GM18907 (cell line): ENCODE data around the gene SUGP2.
A peak's percentile ranks its signal among the peaks of the same experiment; 100 is the strongest.
"Not testable (repeated sequence)": the region's sequence is repeated elsewhere in the genome, so short reads cannot be mapped to it uniquely, and the experiment has no call there.

ENCODE experiments used
- ATAC-seq: cut with Tn5 transposase; IDR thresholded peaks from one replicate; pipeline ENCODE4 v1.9.1; 2021; ENCODE audit warnings: mild to moderate bottlenecking, moderate library complexity; ENCODE audit not compliant: unreplicated experiment

The SUGP2 gene

DNA sequence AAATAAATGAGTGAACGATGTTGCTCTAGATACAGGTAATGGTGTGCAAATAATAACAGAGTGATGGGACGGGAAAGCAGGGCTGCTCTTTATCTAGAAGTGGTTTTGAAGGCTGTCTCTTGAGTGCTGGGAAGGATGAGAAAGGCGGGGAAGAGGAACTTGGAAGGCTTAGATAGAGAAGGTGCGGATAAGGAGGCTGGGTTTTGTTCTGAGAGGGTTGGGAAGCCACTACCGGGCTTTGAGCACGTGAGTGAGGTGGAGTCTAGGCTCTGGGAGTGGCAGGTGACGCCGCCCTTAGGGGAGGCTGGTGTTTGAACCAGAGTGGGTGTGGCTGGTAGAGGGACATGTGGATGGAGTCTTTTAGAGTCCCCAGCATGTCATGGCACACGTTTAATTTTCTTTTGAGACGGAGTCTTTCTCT lies 897 bp upstream of the SUGP2 start:
- ATAC-seq = peak; percentile 42

DNA sequence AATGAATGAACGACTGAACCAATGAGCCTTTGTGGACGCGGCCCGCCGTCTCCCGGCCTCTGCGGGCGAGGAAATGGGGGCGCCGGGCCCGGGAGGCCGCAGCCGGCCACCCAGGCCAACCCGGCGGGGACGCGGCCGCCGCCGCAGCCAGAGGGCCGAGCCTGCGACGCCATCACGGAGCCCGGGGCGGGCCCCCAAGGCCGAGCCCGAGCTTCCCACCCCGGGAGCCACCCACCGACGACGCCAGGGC lies 216 bp downstream of the SUGP2 start:
- no peak for ATAC-seq

GRCh38 chr19:19032420-19033175 lies 719 bp downstream of the SUGP2 start:
- peak; percentile 49 for ATAC-seq

DNA sequence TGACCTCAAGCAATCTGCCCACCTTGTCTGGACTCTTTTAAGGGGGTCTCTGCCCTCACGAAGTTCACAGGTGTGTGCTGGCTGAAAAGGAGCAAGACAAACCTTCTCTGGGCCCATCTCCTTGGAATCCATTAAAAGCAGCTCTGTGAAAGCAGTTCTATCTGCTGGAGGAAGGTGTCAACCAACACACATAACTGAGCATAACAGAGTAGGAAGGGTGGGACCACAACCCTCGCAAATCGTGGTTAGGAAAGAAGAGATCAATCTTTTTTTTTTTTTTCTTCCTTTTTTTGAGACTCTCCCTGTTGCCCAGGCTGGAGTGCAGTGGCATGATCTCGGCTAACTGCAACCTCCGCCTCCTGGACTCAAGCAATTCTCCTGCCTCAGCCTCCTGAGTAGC lies 1.4 kb downstream of the SUGP2 start:
- no peak for ATAC-seq

DNA sequence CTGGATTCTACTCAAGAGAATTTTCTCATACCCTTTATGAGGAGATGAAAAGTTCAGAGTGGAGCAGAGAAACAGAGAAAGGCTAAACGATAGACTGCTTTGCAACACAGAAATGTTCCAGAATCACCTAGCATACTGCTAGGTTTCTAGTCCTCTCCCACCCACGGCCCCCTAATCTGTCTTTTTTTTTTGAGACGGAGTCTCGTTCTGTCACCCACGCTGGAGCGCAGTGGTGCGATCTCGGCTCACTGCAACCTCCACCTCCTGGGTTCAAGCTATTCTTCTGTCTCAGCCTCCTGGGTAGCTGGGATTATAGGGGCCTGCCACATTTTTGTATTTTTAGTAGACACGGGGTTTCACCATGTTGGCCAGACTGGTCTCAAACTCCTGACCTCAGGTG lies 4.8 kb downstream of the SUGP2 start:
- no peak for ATAC-seq

- ATAC-seq = no peak
Measured at GRCh38 chr19:19027228-19027627, 6.1 kb downstream of the SUGP2 start.

GRCh38 chr19:19026299-19026971 lies 6.9 kb downstream of the SUGP2 start:
- no peak for ATAC-seq

- no peak for ATAC-seq
Measured at GRCh38 chr19:19025861-19026260, 7.5 kb downstream of the SUGP2 start.

- ATAC-seq = not testable (repeated sequence)
Measured at GRCh38 chr19:19023376-19023775, 9.9 kb downstream of the SUGP2 start.

DNA sequence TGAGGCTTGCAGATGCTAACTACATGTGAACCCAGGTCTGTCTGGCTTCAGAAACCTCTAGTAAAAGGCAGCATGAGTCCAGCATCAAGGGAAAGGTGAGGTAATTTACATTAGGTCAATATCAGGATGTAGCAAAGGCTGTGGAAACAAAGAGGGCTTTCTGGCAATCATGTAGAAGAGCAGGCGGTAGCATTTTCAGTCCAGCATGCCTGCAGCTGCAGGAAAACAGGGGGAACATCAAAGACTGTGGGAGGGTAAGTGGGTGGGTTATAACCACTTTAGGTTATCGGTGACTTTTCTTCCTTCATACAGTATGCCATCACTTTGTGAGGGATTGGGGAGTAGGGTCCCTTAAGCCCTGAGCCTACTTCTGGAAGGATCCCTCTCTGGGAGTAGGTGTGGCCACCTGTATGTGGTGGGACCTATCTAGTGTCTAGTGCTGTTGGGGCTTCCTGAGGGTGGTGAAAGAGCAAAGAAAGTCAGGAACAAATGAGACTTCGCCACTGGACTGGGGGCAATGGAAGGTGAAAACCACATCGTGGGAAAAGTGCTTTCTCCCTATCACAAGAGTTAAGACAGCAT lies 10.8 kb downstream of the SUGP2 start:
- no peak for ATAC-seq

DNA sequence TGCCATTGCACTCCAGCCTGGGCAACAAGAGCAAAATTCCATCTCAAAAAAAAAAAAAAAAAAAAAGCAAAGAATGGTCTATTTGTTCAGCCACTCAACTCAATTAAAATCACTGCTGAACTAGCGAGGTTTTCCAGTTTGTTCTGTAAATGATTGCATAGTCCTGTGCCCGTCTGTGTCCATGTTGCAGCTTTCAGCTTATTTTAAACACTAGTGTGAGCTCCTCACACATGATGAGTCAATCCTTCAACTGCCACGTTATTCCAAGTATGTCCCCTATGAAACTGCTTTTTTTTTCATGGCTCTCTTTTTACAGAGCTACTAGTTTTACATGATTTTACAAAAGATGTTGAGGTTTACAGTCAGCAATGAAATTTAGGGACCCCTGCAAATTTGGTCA lies 12.2 kb downstream of the SUGP2 start:
- no peak for ATAC-seq

DNA sequence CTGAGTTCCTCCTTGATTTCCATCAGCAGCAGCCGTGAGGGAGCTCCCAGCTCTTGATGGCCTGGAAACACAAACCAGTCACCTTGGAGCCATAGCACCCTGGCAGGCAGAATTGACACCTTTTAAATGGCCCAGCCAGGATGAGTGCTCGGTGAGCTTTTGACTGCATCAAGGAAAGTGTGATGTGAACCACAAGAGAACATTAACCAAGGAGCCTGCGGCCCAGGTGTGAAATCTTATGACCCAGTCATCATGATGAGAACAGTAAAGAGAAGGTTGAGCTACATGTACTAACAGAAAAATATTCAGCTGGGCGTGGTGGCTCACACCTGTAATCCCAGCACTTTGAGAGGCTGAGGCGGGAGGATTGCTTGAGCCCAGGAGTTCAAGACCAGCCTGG lies 22.8 kb downstream of the SUGP2 start:
- no peak for ATAC-seq

DNA sequence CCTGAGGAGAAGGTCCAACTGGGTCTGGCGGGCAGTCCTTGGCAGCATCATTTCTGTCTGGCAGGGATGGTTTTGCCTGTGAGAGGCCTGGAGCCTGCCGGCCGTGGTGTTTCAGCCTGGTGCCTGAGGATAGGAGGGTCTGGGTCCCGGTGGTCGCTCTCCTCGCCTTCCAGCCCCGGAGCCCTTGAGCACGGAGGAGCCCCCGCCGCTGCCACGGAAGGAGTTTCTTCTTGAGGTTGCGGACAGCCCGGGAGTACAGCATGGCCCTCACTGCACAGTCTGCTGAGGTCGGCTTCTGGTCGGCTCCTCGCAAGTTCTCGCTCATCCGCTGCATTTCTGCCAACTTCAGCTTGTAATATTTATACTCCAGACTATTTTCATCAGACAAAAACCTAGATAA lies 23.4 kb downstream of the SUGP2 start:
- no peak for ATAC-seq

DNA sequence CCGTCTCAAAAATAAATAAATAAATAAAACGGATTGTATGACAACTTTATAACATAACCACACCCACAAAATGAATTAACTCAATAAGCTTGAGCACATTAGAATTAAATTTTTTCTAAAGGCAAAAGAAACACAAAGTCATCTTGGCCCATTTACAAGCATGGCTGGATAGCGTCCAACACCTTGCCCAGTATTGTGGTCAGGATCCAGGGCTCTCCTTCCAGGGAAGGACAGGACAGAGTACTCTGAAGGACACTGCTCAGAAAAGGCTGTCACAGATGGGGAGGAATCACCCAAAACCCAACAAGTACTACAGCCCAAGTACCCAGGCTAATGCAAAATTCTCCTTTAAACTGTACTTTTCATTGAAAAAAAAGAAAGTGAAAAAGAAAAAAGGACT lies 27.1 kb downstream of the SUGP2 start:
- ATAC-seq = no peak

DNA sequence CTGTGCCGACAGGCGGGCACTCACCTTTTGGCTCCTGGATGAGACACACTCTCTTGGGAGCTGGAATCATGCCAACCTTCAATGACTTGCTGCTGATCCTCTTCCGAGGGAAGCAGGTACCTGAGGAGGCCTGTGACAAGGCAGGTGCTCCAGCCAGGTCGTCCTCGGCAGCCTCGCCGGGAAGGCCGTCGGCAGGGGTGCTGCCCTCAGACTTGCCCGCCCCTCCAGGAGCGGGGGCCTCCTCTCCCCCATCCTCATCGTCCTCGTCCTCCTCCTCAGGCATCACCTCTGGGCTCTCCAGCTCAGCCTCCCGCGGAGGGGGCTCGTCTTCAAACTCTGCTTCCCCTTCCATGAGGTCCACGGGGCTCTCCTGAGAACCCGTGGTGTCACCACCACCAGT lies 29.2 kb downstream of the SUGP2 start:
- no peak for ATAC-seq

GRCh38 chr19:18999896-19000620 lies 33.3 kb downstream of the SUGP2 start:
- ATAC-seq = no peak

DNA sequence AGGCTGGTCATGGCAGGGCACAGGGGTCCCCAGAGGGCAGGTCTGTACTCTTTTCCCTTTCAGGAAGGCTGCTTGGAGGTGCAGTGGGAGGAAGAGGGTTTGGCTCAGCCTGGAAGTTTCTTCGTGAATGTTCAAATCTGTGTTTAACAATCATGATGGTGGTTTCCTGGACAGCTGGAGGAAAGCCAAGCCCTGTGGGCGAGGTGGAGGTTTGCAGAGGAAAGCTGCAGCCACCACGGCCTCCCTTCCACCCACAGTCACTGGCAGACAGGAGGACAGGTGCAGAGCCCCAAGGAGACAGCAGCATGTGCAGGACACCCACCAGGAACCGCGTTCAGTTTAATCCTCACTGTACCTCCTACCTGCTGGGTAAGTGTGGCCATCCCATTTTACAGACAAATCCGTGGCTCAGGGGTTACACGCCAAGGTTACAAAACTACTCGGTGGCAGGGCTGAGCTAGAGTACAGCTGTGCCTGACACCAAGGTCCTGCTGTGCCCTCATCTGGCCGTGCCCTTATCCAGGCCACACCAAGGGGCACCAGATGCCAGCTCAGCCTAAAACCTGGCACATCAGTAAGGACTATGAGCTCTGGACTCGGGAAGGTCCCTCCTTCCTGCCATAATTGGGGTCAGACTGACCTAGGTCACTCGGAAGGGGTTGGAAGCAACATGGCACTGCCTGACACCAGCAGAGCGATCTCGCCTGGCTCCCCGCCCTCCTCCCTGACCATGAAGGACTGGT lies 34.1 kb downstream of the SUGP2 start:
- ATAC-seq = no peak

DNA sequence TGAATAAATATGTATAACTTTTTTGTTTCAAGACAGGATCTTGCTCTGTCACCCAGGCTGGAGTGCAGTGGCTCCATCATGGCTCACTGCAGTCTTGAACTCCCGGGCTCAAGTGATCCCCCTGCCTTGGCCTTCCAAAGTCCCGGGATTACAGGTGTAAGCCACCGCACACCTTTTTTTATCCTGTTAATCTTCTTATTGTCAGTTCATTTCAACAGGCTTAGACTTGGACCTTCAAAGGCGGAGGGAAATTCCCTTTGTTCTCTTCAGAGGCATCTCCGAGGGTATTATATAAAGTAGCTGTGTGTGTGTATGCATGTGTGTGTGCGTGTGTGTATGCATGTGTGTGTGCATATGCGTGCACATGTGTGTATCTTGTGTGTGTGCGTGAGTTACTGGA lies 35.0 kb downstream of the SUGP2 start:
- ATAC-seq = no peak

- no peak for ATAC-seq
Measured at GRCh38 chr19:18996796-18997394, 36.4 kb downstream of the SUGP2 start.

- no peak for ATAC-seq
Measured at GRCh38 chr19:18996351-18996750, 37.0 kb downstream of the SUGP2 start.

GRCh38 chr19:18995804-18996241 lies 37.5 kb downstream of the SUGP2 start:
- ATAC-seq = no peak
